Prostate gland (tissue), 2 donors: Measurements from ENCODE around the gene CNPY3. TPM values are rescaled to one million over a fixed set of nuclear protein-coding genes. Genes with fewer than 3 reads are reported as not detected.

Source experiments
- DNase-seq: peaks from one replicate; pipeline ENCODE4 v3.0.0-alpha.2; 2019; ENCODE audit warnings: low spot score
- H3K27ac ChIP-seq, 2 donors: fragments of 200-600 bp; sonication (generic); 2 replicates each; pipeline ENCODE4 v1.5.1; 2017 to 2019
- H3K27me3 ChIP-seq: fragments of 200-600 bp; sonication (generic); replicated peaks from 2 replicates; pipeline ENCODE4 v1.5.1; 2019; ENCODE audit not compliant: insufficient read depth
- H3K36me3 ChIP-seq, 2 donors: fragments of 200-600 bp; sonication (generic); 1 replicate in 1 of 2; 2 replicates in 1 of 2; pipeline versions ENCODE4 v1.5.1 to v1.8.1; 2017 to 2019
- H3K4me1 ChIP-seq: fragments of 200-600 bp; sonication (generic); replicated peaks from 2 replicates; pipeline ENCODE4 v1.5.1; 2019
- H3K4me3 ChIP-seq, 2 donors: fragments of 200-600 bp; sonication (generic); 2 replicates each; pipeline ENCODE4 v1.5.1; 2017 to 2019
- H3K9me3 ChIP-seq: fragments of 200-600 bp; sonication (generic); 2 replicates; pipeline ENCODE4 v1.5.1; 2017
- POLR2A ChIP-seq: fragments of 450-650 bp; IDR thresholded peaks from one replicate; pipeline ENCODE4 v1.6.1; 2016; ENCODE audit warnings: antibody characterized with exemption, mild to moderate bottlenecking
- POLR2AphosphoS5 ChIP-seq: sonication (generic); formaldehyde crosslinking; IDR thresholded peaks from one replicate; pipeline ENCODE4 v1.6.1; 2017; ENCODE audit warnings: antibody characterized with exemption
- WGBS: methylation state at CpG from one replicate; pipeline ENCODE4 v1.1.5; 2018; 5-methylcytosine and 5-hydroxymethylcytosine counted together
- intact Hi-C: fragments of 100-400 bp; cut with DNase I; formaldehyde crosslinking; loops from one replicate; pipeline ENCODE4 v1.14.2; 2022
- total RNA-seq, 2 donors: library from RNA; depleted of rRNA; stranded (reverse); fragments of >200 nt; gene quantifications; one replicate each; pipeline ENCODE4 v1.1.0, GENCODE V29; 2016
- TF ChIP-seq, protein P1 (sequence below), 4 experiments: fragments of 200-600 bp in 2 of 4; fragments of 450-650 bp in 2 of 4; sonication (generic) in 2 of 4; IDR thresholded peaks; 1 replicate in 3 of 4; 2 replicates in 1 of 4; pipeline ENCODE4 v1.5.1; 2016 to 2019; ENCODE audit warnings: antibody characterized with exemption in 4 of 4, mild to moderate bottlenecking in 2 of 4, moderate library complexity in 2 of 4

The CNPY3 gene
- total RNA-seq, 2 donors from 2014 or later = 52.3 to 68.5 TPM

DNA sequence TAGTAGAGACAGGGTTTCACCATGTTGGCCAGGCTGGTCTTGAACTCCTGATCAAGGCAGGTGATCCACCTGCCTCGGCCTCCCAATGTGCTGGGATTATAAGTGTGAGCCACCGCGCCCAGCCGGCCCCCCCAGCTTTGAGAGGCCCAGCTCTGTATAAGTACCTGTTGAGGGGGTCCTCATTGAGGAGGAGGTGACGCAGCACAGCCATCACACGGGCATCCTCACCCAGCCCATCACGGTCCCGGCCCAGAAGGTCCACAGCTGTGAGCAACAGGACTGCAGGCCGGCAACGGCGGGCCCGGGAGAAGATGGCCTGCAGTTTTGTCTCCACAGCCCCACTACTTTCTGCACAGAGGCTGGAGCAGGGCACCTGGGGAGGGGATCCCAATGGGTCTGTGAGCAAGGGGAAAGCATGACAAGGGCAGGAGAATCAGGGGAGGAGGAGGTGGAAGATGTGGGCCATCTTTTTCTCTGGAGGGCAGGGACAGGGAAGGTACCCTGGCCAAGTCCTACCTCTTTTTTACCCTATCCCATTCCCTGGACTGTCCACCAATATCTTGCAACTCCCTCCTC, 38.9 kb downstream of the CNPY3 start:
- no peak overlapping the region for H3K4me3 ChIP-seq
- no peak for DNase-seq
- intact Hi-C loops = no loop called here
- TF ChIP-seq, protein P1, sequence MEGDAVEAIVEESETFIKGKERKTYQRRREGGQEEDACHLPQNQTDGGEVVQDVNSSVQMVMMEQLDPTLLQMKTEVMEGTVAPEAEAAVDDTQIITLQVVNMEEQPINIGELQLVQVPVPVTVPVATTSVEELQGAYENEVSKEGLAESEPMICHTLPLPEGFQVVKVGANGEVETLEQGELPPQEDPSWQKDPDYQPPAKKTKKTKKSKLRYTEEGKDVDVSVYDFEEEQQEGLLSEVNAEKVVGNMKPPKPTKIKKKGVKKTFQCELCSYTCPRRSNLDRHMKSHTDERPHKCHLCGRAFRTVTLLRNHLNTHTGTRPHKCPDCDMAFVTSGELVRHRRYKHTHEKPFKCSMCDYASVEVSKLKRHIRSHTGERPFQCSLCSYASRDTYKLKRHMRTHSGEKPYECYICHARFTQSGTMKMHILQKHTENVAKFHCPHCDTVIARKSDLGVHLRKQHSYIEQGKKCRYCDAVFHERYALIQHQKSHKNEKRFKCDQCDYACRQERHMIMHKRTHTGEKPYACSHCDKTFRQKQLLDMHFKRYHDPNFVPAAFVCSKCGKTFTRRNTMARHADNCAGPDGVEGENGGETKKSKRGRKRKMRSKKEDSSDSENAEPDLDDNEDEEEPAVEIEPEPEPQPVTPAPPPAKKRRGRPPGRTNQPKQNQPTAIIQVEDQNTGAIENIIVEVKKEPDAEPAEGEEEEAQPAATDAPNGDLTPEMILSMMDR (IDR thresholded peaks at IDR 0.05) = no peak
- TF ChIP-seq POLR2AphosphoS5 (no peak), POLR2A (no peak)
- H3K27ac ChIP-seq = no peak overlapping the region
- 90% methylated on average over 12 of the region's 12 CpGs for WGBS
- no peaks in the 10 kb centered on the region for H3K27me3 ChIP-seq
- H3K9me3 ChIP-seq = no peaks in the 10 kb centered on the region
- no peaks in the 10 kb centered on the region for H3K4me1 ChIP-seq
- H3K36me3 ChIP-seq = peaks cover 5 to 9% of the 10 kb centered on the region in 2 donors

DNA sequence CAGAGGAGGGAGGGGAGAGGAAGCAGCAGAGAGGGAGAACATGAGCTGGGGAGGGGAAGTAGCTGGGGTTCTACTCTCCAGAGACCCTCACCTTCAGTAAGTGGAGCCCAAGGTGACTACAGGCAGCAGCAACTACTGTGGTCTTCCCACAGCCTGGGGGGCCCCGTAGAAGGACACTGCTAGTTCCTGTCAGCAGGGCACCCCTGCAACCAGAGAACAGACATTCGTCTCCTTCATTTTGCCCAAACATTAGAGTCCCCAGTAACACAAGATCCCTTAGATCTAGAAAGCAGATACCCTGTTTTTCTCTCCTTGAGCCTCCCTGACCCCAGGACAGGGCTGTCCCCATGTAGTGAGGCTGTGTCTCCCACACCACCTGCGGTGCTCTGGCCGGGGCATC, 39.5 kb downstream of the CNPY3 start:
- Histone ChIP-seq H3K4me3 (no peak overlapping the region), H3K36me3 (peaks cover 5 to 9% of the 10 kb centered on the region in 2 donors), H3K4me1 (no peaks in the 10 kb centered on the region), H3K27ac (no peak overlapping the region), H3K27me3 (no peaks in the 10 kb centered on the region), H3K9me3 (no peaks in the 10 kb centered on the region)
- TF ChIP-seq POLR2A (no peak), POLR2AphosphoS5 (no peak)
- TF ChIP-seq, protein P1 (IDR thresholded peaks at IDR 0.05) = no peak
- intact Hi-C loops = no loop called here
- no peak for DNase-seq
- 95% methylated on average over 4 of the region's 4 CpGs for WGBS

DNA sequence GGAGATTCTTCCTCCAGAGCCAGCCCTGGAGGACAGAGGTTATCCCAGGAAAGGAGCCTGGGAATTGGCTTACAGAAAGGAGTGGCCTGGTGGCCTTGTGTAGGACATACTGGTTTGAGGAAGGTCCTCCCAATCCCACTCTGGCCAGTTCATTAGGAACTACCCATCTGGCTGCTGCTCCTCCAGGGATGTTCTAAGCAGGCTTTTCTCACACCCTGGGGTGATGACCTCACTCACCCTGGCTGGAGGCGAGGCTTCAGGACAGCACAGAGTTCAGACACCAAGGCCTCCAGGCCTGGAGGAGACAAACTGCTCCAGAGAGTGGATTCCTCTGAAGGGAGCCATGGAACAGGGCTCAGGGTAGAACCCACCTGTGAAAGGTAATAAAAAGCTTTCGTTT, 40.2 kb downstream of the CNPY3 start:
- Histone ChIP-seq H3K27me3 (no peaks in the 10 kb centered on the region), H3K4me1 (no peaks in the 10 kb centered on the region), H3K4me3 (no peak overlapping the region), H3K9me3 (no peaks in the 10 kb centered on the region), H3K27ac (no peak overlapping the region), H3K36me3 (peaks cover 5 to 9% of the 10 kb centered on the region in 2 donors)
- TF ChIP-seq, protein P1 (IDR thresholded peaks at IDR 0.05) = no peak
- TF ChIP-seq POLR2A (no peak), POLR2AphosphoS5 (no peak)
- no peak for DNase-seq
- 93% methylated on average over 2 of the region's 2 CpGs for WGBS
- intact Hi-C loops = no loop called here

DNA sequence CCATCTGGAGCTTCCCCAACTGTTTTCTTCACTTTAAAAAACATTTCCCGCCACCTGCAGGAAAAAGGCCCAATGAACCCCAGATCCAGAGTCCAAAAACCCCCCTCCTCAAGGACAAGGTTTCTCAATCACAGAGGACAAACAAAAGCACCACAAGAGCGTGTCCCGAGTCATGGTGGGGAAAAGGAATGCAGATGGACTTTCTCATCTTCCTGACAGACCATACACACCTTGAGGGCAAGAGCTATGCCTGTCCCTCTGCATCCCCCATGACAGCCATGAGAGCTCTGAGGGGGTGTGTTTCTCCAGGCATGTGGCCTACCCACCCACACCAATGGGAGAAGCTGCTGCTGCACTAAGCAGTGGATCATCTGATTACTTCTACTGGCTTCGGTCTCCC, 40.7 kb downstream of the CNPY3 start:
- intact Hi-C loops = no loop called here
- no peaks in the 10 kb centered on the region for H3K27me3 ChIP-seq
- WGBS = 94% methylated on average over 4 of the region's 4 CpGs
- H3K36me3 ChIP-seq = peaks cover 2 to 9% of the 10 kb centered on the region in 2 donors
- no peaks in the 10 kb centered on the region for H3K9me3 ChIP-seq
- DNase-seq = no peak
- no peak for TF ChIP-seq POLR2A
- TF ChIP-seq, protein P1 (IDR thresholded peaks at IDR 0.05) = no peak
- no peak overlapping the region for H3K27ac ChIP-seq
- H3K4me1 ChIP-seq = no peaks in the 10 kb centered on the region
- H3K4me3 ChIP-seq = no peak overlapping the region

DNA sequence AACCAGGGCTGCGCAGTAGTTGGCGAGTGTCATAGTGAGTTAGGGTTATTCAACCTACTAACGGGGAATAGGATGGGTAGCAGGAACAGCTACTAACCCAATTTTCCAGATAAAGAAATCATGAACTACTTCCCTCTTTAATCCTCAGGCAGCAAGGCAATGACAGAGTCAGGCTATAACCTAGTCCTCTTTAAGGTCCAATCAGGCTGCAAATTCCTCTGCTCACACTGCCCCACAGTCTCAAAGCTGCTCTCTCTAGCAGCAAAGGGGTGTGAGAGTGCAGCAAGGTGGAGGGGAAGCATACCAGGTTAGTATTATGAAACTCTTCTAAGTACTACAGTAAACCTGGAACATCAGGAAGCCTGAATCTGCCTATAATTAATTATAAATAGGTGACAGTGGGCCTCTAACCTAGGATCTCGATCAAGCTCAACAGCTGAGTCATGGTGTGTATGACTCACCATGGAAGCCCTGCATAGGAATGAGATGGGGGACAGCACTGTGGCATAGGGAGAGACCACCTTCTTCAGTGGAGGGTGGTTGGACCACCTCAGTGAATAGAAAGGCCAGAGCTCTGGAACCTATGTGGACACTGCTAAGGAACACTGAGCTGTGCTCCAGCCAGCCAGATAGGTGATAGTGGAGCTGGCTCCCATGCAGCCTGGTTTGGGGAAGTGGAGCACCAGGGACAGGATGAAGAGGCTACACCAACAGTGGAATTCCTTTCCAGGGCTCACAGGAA, 41.8 kb downstream of the CNPY3 start:
- peaks cover 0 to 8% of the 10 kb centered on the region in 2 donors for H3K36me3 ChIP-seq
- no peaks in the 10 kb centered on the region for H3K4me1 ChIP-seq
- intact Hi-C loops = no loop called here
- no peak overlapping the region for H3K27ac ChIP-seq
- WGBS = 82% methylated on average over 4 of the region's 4 CpGs
- no peaks in the 10 kb centered on the region for H3K9me3 ChIP-seq
- H3K4me3 ChIP-seq = no peak overlapping the region
- DNase-seq = no peak
- TF ChIP-seq, protein P1 (IDR thresholded peaks at IDR 0.05) = no peak
- TF ChIP-seq POLR2AphosphoS5 = no peak
- TF ChIP-seq POLR2A = no peak
- H3K27me3 ChIP-seq = no peaks in the 10 kb centered on the region
